Adrenal gland (tissue), 12 donors: ENCODE measurements around the gene RNF145. TPM values are rescaled to one million over a fixed set of nuclear protein-coding genes. Genes with fewer than 3 reads are reported as not detected.

ENCODE experiments used
- DNase-seq, 7 donors: peaks; one replicate each; pipeline ENCODE4 v3.0.0-alpha.2; 2019 to 2020
- H3K27ac ChIP-seq, 5 donors: fragments of 200-600 bp; sonication (generic) in 4 of 5; 1 replicate in 3 of 5; 2 replicates in 2 of 5; pipeline versions ENCODE4 v1.5.1 to v1.8.0; 2016 to 2020; ENCODE audit warnings: mild to moderate bottlenecking in 1 of 5
- H3K27me3 ChIP-seq: fragments of 200-600 bp; 2 replicates; pipeline ENCODE4 v1.8.0; 2021
- H3K36me3 ChIP-seq, 2 donors: fragments of 200-600 bp; replicated peaks in 1 of 2; 1 replicate in 1 of 2; 2 replicates in 1 of 2; pipeline versions ENCODE4 v1.5.1 to v1.8.0; 2018 to 2022
- H3K4me1 ChIP-seq, 2 donors: fragments of 200-600 bp; replicated peaks in 1 of 2; 1 replicate in 1 of 2; 2 replicates in 1 of 2; pipeline versions ENCODE4 v1.5.1 to v1.8.0; 2018 to 2021
- H3K4me3 ChIP-seq, 4 donors: fragments of 200-600 bp; sonication (generic) in 3 of 4; one replicate each; pipeline ENCODE4 v1.5.1; 2016 to 2018
- H3K9me3 ChIP-seq, 3 donors: fragments of 200-600 bp; sonication (generic) in 1 of 3; replicated peaks in 1 of 3; 1 replicate in 2 of 3; 2 replicates in 1 of 3; pipeline versions ENCODE4 v1.5.1 to v1.8.0; 2016 to 2021
- CTCF ChIP-seq, 6 experiments: fragments of 450-650 bp in 4 of 6; fragments of 200-600 bp in 2 of 6; sonication (generic) in 1 of 6; IDR thresholded peaks; 1 replicate in 5 of 6; 2 replicates in 1 of 6; pipeline versions ENCODE4 v1.5.1 to v1.8.0; 2016 to 2021; ENCODE audit warnings: antibody characterized with exemption in 6 of 6, mild to moderate bottlenecking in 2 of 6, moderate library complexity in 1 of 6
- POLR2A ChIP-seq, 2 donors: fragments of 450-650 bp; IDR thresholded peaks; one replicate each; pipeline ENCODE4 v1.6.1; 2017; ENCODE audit warnings: antibody characterized with exemption in 2 of 2, mild to moderate bottlenecking in 2 of 2, moderate library complexity in 1 of 2
- WGBS, 4 donors: extraction: QIAGEN DNeasy Blood & Tissue Kit in 2 of 4; methylation state at CpG; one replicate each; pipeline versions ENCODE4 v1.1.5 to v1.1.7; 2013 to 2017; 5-methylcytosine and 5-hydroxymethylcytosine counted together
- intact Hi-C, 2 donors: fragments of 100-400 bp; cut with DNase I; formaldehyde crosslinking; loops; one replicate each; pipeline versions ENCODE4 v1.14.1 to v1.15.0; 2022 to 2023
- polyA plus RNA-seq, 3 donors: library from polyadenylated mRNA; stranded (reverse); fragments of 200-250 nt in 2 of 3; fragments of 350-450 nt in 1 of 3; fragmentation: Illumina TruSeq in 1 of 3; extraction: RNeasy Lipid Tissue Mini Kit (QIAGEN cat#74804) in 1 of 3; gene quantifications; one replicate each; pipeline ENCODE4 v1.2.3, GENCODE V29; 2013 to 2014
- total RNA-seq, 9 donors: library from RNA; depleted of rRNA in 4 of 9; stranded (reverse); fragments of >200 nt in 4 of 9; fragments of 120-200 nt in 1 of 9; fragmentation: NEBNext Ultra II Directional in 1 of 9; extraction: Animal tissue kit (Norgen Biotek cat#: 25700) in 1 of 9; gene quantifications; one replicate each; pipeline versions ENCODE4 v1.1.0 to v1.2.4, GENCODE V29; 2013 to 2023
- donor health status: healthy with polysubstance abuse.
- donor health status: Bipolar disorder and iron deficiency.
- donor health status: DM: yes; HTN: yes; CAD: no.
- donor health status: DM: no; HTN: no; CAD: no.
- donor health status: DM: no; HTN: no; CAD: no.
- donor health status: DM: yes; HTN: yes; CAD: no.

RNF145 gene
- total and polyA plus RNA-seq, 12 donors = 20.2 to 138 (median 69.6) TPM

- Histone ChIP-seq H3K27ac (peak overlapping the region; percentile 19 to 96 (median 87)), H3K9me3 (no peaks in the 10 kb centered on the region), H3K27me3 (no peaks in the 10 kb centered on the region), H3K4me1 (peaks cover 34 to 62% of the 10 kb centered on the region in 2 donors), H3K36me3 (no peaks in the 10 kb centered on the region), H3K4me3 (peak overlapping the region in 1 of 4 donors; percentile 93)
- WGBS, 4 donors = 22 to 24% (median 24%) methylated on average over 2 of the region's 2 CpGs
- intact Hi-C loops = loop anchor here in 1 of 2 donors (5.0 kb wide), 1 partner anchor 34 kb away; no protein-coding TSS in a partner anchor
- no peak for DNase-seq
- no peak for TF ChIP-seq CTCF (IDR thresholded peaks at IDR 0.05)
Observed at GRCh38 chr5:159206368-159206767, 3.0 kb downstream of the RNF145 start.

GRCh38 chr5:159203351-159203750 lies 6.0 kb downstream of the RNF145 start:
- Histone ChIP-seq H3K27me3 (no peaks in the 10 kb centered on the region), H3K36me3 (no peaks in the 10 kb centered on the region), H3K4me3 (no peak overlapping the region), H3K9me3 (no peaks in the 10 kb centered on the region), H3K27ac (no peak overlapping the region), H3K4me1 (peaks cover 34 to 69% of the 10 kb centered on the region in 2 donors)
- TF ChIP-seq CTCF (IDR thresholded peaks at IDR 0.05) (no peak), POLR2A (IDR thresholded peaks at IDR 0.05) (no peak)
- intact Hi-C loops = no loop called here
- DNase-seq = no peak
- WGBS, 4 donors = 74 to 84% (median 82%) methylated on average over 2 of the region's 2 CpGs

DNA sequence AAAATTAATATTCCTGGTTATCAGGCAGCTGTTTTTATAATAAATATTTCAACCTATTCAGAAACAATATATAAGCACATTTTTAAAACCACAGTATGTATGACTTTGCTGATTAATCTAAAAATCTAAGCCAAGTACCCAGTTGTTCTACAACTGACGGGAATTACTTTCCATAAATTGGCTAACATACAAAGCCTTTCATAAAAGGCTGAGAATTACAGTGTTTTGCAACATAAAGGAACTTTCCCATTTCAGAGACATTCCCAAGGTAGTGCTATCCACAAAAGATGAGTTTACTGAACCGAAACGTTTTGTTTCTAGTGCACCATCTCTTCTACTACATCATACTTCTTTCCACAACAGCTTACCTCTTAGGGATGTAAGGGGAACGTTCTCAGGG lies 7.2 kb downstream of the RNF145 start:
- H3K36me3 ChIP-seq = peaks cover 0 to 4% of the 10 kb centered on the region in 2 donors
- no peak for TF ChIP-seq POLR2A (IDR thresholded peaks at IDR 0.05)
- no peak for TF ChIP-seq CTCF (IDR thresholded peaks at IDR 0.05)
- DNase-seq = no peak
- intact Hi-C loops = no loop called here
- no peak overlapping the region for H3K27ac ChIP-seq
- no peak overlapping the region for H3K4me3 ChIP-seq
- no peaks in the 10 kb centered on the region for H3K27me3 ChIP-seq
- 69 to 75% (median 71%) methylated on average over 4 of the region's 4 CpGs for WGBS, 4 donors
- H3K4me1 ChIP-seq = peaks cover 34 to 69% of the 10 kb centered on the region in 2 donors
- no peaks in the 10 kb centered on the region for H3K9me3 ChIP-seq

DNA sequence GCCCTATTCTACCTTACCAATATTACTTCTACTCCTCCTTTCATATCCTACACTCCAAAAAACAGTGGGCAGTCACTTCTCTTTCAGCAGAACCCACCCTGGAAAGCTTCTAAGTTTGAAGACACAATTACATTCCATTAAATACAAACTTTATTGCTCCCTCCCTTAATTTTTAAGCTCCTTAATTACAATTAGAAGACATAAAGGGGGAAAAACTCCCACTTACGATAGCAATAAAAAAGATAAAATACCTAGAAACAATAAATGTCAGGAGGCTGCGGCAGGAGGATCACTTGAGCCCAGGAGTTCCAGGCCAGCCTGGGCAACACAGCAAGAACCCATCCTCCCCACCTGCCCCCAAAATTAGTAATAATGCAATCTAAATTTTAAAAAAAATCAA lies 9.6 kb downstream of the RNF145 start:
- 90 to 96% (median 93%) methylated on average over 2 of the region's 2 CpGs for WGBS, 4 donors
- Histone ChIP-seq H3K4me1 (peaks cover 12 to 55% of the 10 kb centered on the region in 2 donors), H3K4me3 (no peak overlapping the region), H3K36me3 (peaks cover 0 to 4% of the 10 kb centered on the region in 2 donors), H3K9me3 (no peaks in the 10 kb centered on the region), H3K27me3 (no peaks in the 10 kb centered on the region), H3K27ac (no peak overlapping the region)
- no peak for DNase-seq
- intact Hi-C loops = no loop called here
- TF ChIP-seq POLR2A (IDR thresholded peaks at IDR 0.05) (no peak), CTCF (IDR thresholded peaks at IDR 0.05) (no peak)
